CD14-positive monocyte (primary cell): ENCODE data around the gene TAF1C. TPM values are rescaled to one million over a fixed set of nuclear protein-coding genes. Genes with fewer than 3 reads are reported as not detected.
A peak's percentile ranks its signal among the peaks of the same experiment; 100 is the strongest.

ENCODE experiments used
- DNase-seq, 3 donors: peaks; one replicate each; pipeline ENCODE4 v3.0.0-alpha.2; 2011 to 2022
- H2AFZ ChIP-seq: 2 replicates; pipeline ENCODE4 v1.6.0; 2012; ENCODE audit warnings: mild to moderate bottlenecking, low read depth, low read length, inconsistent platforms; ENCODE audit not compliant: insufficient read depth, poor library complexity, severe bottlenecking
- H3K27ac ChIP-seq, 2 donors: 1 replicate in 1 of 2; 2 replicates in 1 of 2; pipeline ENCODE4 v1.5.1; 2012 to 2013; ENCODE audit warnings: low read length in 2 of 2, control low read depth in 1 of 2, inconsistent platforms in 1 of 2, low read depth in 1 of 2, mild to moderate bottlenecking in 1 of 2
- H3K27me3 ChIP-seq, 2 donors: one replicate each; pipeline versions ENCODE4 v1.6.0 to v1.6.1; 2011 to 2013; ENCODE audit warnings: low read length in 2 of 2; ENCODE audit not compliant: control insufficient read depth in 2 of 2, insufficient read depth in 2 of 2
- H3K36me3 ChIP-seq, 2 donors: replicated peaks in 1 of 2; 1 replicate in 1 of 2; 2 replicates in 1 of 2; pipeline versions ENCODE4 v1.5.1 to v1.6.1; 2012 to 2013; ENCODE audit warnings: low read length in 2 of 2, control low read depth in 1 of 2, inconsistent platforms in 1 of 2, mild to moderate bottlenecking in 1 of 2; ENCODE audit not compliant: insufficient read depth in 2 of 2, control insufficient read depth in 1 of 2
- H3K4me1 ChIP-seq, 2 donors: 1 replicate in 1 of 2; 2 replicates in 1 of 2; pipeline versions ENCODE4 v1.5.1 to v1.6.1; 2012 to 2013; ENCODE audit warnings: low read length in 2 of 2, control low read depth in 1 of 2, inconsistent platforms in 1 of 2, mild to moderate bottlenecking in 1 of 2, moderate library complexity in 1 of 2; ENCODE audit not compliant: insufficient read depth in 2 of 2, control insufficient read depth in 1 of 2
- H3K4me2 ChIP-seq: replicated peaks from 2 replicates; pipeline ENCODE3; 2012; ENCODE audit warnings: low read length, moderate library complexity, mild to moderate bottlenecking; ENCODE audit not compliant: poor library complexity, severe bottlenecking; ENCODE audit errors: extremely low read depth
- H3K4me3 ChIP-seq, 3 experiments: fragments of 200-600 bp in 1 of 3; sonication (generic) in 1 of 3; replicated peaks in 1 of 3; 1 replicate in 2 of 3; 2 replicates in 1 of 3; pipeline ENCODE4 v1.5.1; 2011 to 2013; ENCODE audit warnings: low read length in 3 of 3, mild to moderate bottlenecking in 3 of 3, control low read depth in 2 of 3, low read depth in 2 of 3, inconsistent platforms in 1 of 3, moderate library complexity in 1 of 3
- H3K79me2 ChIP-seq: 2 replicates; pipeline ENCODE4 v1.6.0; 2012; ENCODE audit warnings: mild to moderate bottlenecking, control low read depth, inconsistent platforms, low read length, moderate library complexity; ENCODE audit not compliant: insufficient read depth
- H3K9ac ChIP-seq: 2 replicates; pipeline ENCODE4 v1.6.0; 2017; ENCODE audit warnings: low read length, mild to moderate bottlenecking; ENCODE audit not compliant: insufficient read depth, poor library complexity, severe bottlenecking
- H3K9me3 ChIP-seq, 2 donors: replicated peaks in 1 of 2; 1 replicate in 1 of 2; 2 replicates in 1 of 2; pipeline versions ENCODE4 v1.5.1 to v1.6.1; 2012 to 2013; ENCODE audit warnings: low read length in 2 of 2, control low read depth in 1 of 2; ENCODE audit not compliant: control insufficient read depth in 1 of 2, insufficient read depth in 1 of 2
- H4K20me1 ChIP-seq: 2 replicates; pipeline ENCODE4 v1.6.0; 2012; ENCODE audit warnings: mild to moderate bottlenecking, low read length, control low read depth, moderate library complexity; ENCODE audit not compliant: insufficient read depth
- H3K27ac Mint-ChIP-seq, 7 donors: one replicate each; pipeline ENCODE4 v1.8.0; 2020; ENCODE audit warnings: mild to moderate bottlenecking in 7 of 7, mixed read lengths in 7 of 7, moderate library complexity in 6 of 7, inconsistent platforms in 2 of 7
- H3K27me3 Mint-ChIP-seq, 3 donors: one replicate each; pipeline ENCODE4 v1.8.0; 2021 to 2022; ENCODE audit warnings: low read depth in 3 of 3, mild to moderate bottlenecking in 3 of 3, mixed read lengths in 3 of 3, moderate library complexity in 3 of 3, inconsistent platforms in 1 of 3
- H3K36me3 Mint-ChIP-seq, 2 donors: one replicate each; pipeline ENCODE4 v1.8.0; 2020; ENCODE audit warnings: mixed read lengths in 2 of 2, inconsistent platforms in 1 of 2, mild to moderate bottlenecking in 1 of 2
- H3K4me1 Mint-ChIP-seq: one replicate; pipeline ENCODE4 v1.8.0; 2020; ENCODE audit warnings: mild to moderate bottlenecking, mixed read lengths
- H3K4me3 Mint-ChIP-seq, 2 donors: one replicate each; pipeline ENCODE4 v1.8.0; 2020; ENCODE audit warnings: mild to moderate bottlenecking in 2 of 2, mixed read lengths in 2 of 2, moderate library complexity in 1 of 2
- H3K9me3 Mint-ChIP-seq, 7 donors: one replicate each; pipeline ENCODE4 v1.8.0; 2020 to 2022; ENCODE audit warnings: mixed read lengths in 7 of 7, mild to moderate bottlenecking in 6 of 7, moderate library complexity in 6 of 7, inconsistent platforms in 2 of 7
- WGBS: methylation state at CpG from one replicate; pipeline ENCODE4 v1.1.5; 2013; ENCODE audit warnings: missing lambda C conversion rate; ENCODE audit not compliant: insufficient coverage; 5-methylcytosine and 5-hydroxymethylcytosine counted together
- intact Hi-C, 2 donors: fragments of 100-400 bp; cut with micrococcal nuclease; formaldehyde crosslinking; loops; one replicate each; pipeline versions ENCODE4 v1.15.0 to v1.15.1; 2023
- polyA plus RNA-seq, 3 donors: library from polyadenylated mRNA; depleted of rRNA in 1 of 3; unstranded in 2 of 3; stranded (reverse) in 1 of 3; fragments of 300-500 nt in 2 of 3; fragments of >200 nt in 1 of 3; fragmentation: Illumina TruSeq in 2 of 3; gene quantifications; 1 replicate in 2 of 3; 2 replicates in 1 of 3; pipeline ENCODE4 v1.2.3, GENCODE V29; 2012 to 2021
- TF ChIP-seq, protein P1 (sequence below): fragments of 200-600 bp; IDR thresholded peaks from one replicate; pipeline ENCODE4 v1.8.0; 2022; ENCODE audit warnings: antibody characterized with exemption, mild to moderate bottlenecking

Gene TAF1C
- polyA plus RNA-seq, 3 donors, result 4.0 to 126 (median 4.5) TPM

DNA sequence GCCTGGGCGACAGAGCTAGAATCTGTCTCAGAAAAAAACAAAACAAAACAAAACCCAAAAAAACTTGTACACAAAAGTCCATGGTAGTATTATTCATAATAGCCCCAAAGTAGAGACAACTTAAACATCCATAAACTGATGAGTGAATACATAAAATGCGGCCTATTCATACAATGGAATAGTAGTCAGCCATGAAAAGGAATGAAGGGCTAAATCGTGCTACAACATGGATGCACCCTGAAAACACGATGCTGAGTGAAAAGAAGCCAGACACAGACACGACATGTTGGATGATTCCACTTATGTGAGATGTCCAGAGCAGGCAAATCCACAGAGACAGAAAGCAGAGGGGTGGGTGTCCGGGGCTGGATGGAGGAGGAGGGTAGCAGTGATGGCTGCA, 40.7 kb upstream of the TAF1C start:
- no peaks in the 10 kb centered on the region for H3K9me3 Mint-ChIP-seq
- H3K4me3 Mint-ChIP-seq, result no peak overlapping the region
- peak overlapping the region in 1 of 7 donors; percentile 2 for H3K27ac Mint-ChIP-seq
- Histone ChIP-seq H3K9ac (no peak overlapping the region), H4K20me1 (no peaks in the 10 kb centered on the region), H2AFZ (no peak overlapping the region), H3K4me2 (no peak overlapping the region), H3K4me3 (no peak overlapping the region), H3K9me3 (no peaks in the 10 kb centered on the region), H3K79me2 (no peaks in the 10 kb centered on the region), H3K27me3 (peaks cover 0 to 3% of the 10 kb centered on the region in 2 donors), H3K27ac (no peak overlapping the region), H3K36me3 (no peaks in the 10 kb centered on the region), H3K4me1 (no peaks in the 10 kb centered on the region)
- H3K27me3 Mint-ChIP-seq, result peaks cover 13 to 16% (median 15%) of the 10 kb centered on the region in 3 donors
- H3K4me1 Mint-ChIP-seq, result no peaks in the 10 kb centered on the region
- no peak for DNase-seq
- TF ChIP-seq, protein P1, sequence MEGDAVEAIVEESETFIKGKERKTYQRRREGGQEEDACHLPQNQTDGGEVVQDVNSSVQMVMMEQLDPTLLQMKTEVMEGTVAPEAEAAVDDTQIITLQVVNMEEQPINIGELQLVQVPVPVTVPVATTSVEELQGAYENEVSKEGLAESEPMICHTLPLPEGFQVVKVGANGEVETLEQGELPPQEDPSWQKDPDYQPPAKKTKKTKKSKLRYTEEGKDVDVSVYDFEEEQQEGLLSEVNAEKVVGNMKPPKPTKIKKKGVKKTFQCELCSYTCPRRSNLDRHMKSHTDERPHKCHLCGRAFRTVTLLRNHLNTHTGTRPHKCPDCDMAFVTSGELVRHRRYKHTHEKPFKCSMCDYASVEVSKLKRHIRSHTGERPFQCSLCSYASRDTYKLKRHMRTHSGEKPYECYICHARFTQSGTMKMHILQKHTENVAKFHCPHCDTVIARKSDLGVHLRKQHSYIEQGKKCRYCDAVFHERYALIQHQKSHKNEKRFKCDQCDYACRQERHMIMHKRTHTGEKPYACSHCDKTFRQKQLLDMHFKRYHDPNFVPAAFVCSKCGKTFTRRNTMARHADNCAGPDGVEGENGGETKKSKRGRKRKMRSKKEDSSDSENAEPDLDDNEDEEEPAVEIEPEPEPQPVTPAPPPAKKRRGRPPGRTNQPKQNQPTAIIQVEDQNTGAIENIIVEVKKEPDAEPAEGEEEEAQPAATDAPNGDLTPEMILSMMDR, result no peak
- WGBS, result 87% methylated on average over 5 of the region's 6 CpGs
- H3K36me3 Mint-ChIP-seq, result no peaks in the 10 kb centered on the region
- intact Hi-C loops, result no loop called here

DNA sequence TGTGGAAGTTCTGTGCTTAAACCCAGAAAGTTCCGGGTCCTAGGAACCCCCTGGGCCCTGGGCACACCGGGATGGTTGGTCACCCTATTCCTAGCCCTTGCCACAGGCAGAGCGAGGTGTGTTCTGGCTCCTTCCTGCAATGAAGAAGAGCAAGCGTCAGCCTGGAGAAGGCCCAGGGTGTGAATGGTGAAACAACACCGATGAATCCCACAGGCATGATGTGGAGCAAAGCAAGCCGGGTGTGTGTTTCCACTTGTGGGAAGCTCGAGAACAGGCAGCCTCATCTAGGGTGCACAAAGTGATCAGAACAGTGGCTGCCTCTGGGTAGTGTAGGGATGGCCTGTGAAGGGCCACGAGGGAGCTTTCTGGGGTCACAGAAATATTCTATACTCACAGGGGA, 39.2 kb upstream of the TAF1C start:
- Mint-ChIP-seq H3K27ac (peak overlapping the region in 1 of 7 donors; percentile 49), H3K4me1 (no peaks in the 10 kb centered on the region), H3K27me3 (peaks cover 4 to 16% (median 12%) of the 10 kb centered on the region in 3 donors), H3K9me3 (no peaks in the 10 kb centered on the region), H3K36me3 (no peaks in the 10 kb centered on the region), H3K4me3 (no peak overlapping the region)
- TF ChIP-seq, protein P1, result no peak
- H3K27ac ChIP-seq, result no peak overlapping the region
- intact Hi-C loops, result no loop called here
- no peaks in the 10 kb centered on the region for H3K79me2 ChIP-seq
- H4K20me1 ChIP-seq, result no peaks in the 10 kb centered on the region
- no peaks in the 10 kb centered on the region for H3K36me3 ChIP-seq
- WGBS, result 94% methylated on average over 6 of the region's 8 CpGs
- no peaks in the 10 kb centered on the region for H3K9me3 ChIP-seq
- no peak overlapping the region for H3K4me3 ChIP-seq
- no peak overlapping the region for H3K9ac ChIP-seq
- DNase-seq, result no peak
- H3K4me2 ChIP-seq, result no peak overlapping the region
- H2AFZ ChIP-seq, result no peak overlapping the region
- no peaks in the 10 kb centered on the region for H3K4me1 ChIP-seq
- peaks cover 0 to 3% of the 10 kb centered on the region in 2 donors for H3K27me3 ChIP-seq
